HUES48 (cell line): Measurements from ENCODE around the gene USP34.
"Not testable (repeated sequence)": the region's sequence is repeated elsewhere in the genome, so short reads cannot be mapped to it uniquely, and the experiment has no call there.

Source experiments
- H3K27ac ChIP-seq: one replicate; pipeline ENCODE4 v1.7.0; 2013; ENCODE audit warnings: low read depth, low read length, inconsistent platforms
- H3K27me3 ChIP-seq: 2 replicates; pipeline ENCODE4 v1.6.1; 2013; ENCODE audit warnings: mild to moderate bottlenecking, low read length; ENCODE audit not compliant: control insufficient read depth, insufficient read depth
- H3K36me3 ChIP-seq: 2 replicates; pipeline ENCODE4 v1.6.1; 2013; ENCODE audit warnings: low read length; ENCODE audit not compliant: control insufficient read depth, insufficient read depth
- H3K4me1 ChIP-seq: 2 replicates; pipeline ENCODE4 v1.6.1; 2013; ENCODE audit warnings: mild to moderate bottlenecking, low read length; ENCODE audit not compliant: control insufficient read depth, insufficient read depth
- H3K4me3 ChIP-seq: 2 replicates; pipeline ENCODE4 v1.5.1; 2013; ENCODE audit warnings: mild to moderate bottlenecking, low read depth, low read length
- H3K9ac ChIP-seq: 2 replicates; pipeline ENCODE4 v1.6.1; 2013; ENCODE audit warnings: mild to moderate bottlenecking, low read depth, low read length, moderate library complexity
- H3K9me3 ChIP-seq: 2 replicates; pipeline ENCODE4 v1.6.1; 2013; ENCODE audit warnings: low read length; ENCODE audit not compliant: control insufficient read depth, insufficient read depth

Gene USP34

DNA sequence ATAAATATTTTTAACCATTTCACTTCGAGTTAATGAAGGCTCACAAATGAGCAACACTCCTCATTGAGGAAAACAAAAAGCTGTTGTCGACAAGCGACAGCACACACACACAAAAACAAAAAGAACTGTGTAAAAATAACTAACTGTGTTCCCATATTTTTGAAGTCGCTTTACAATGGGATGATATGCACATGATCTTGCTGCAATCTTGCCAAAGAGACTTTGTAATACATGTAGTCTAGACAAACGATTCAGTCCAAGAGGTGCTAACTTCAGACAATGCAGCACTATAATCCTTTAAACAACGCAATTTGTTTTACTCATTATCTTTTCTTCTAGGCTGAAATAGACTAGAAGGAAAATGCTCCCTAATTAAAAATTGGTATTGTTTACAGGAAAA lies 7.2 kb upstream of the USP34 start:
- Histone ChIP-seq H3K27ac (no peak overlapping the region), H3K4me1 (no peaks in the 10 kb centered on the region), H3K27me3 (no peaks in the 10 kb centered on the region), H3K9me3 (no peaks in the 10 kb centered on the region), H3K4me3 (no peak overlapping the region), H3K9ac (no peak overlapping the region), H3K36me3 (peaks cover 66% of the 10 kb centered on the region)

- peaks cover 56% of the 10 kb centered on the region for H3K36me3 ChIP-seq
- H3K4me1 ChIP-seq, result not testable (repeated sequence)
These were observed 6.2 kb upstream of the USP34 start for GRCh38 chr2:61476929-61477589.

GRCh38 chr2:61471905-61472805 lies 1.3 kb upstream of the USP34 start:
- Histone ChIP-seq H3K4me1 (peaks cover 6% of the 10 kb centered on the region; the same call in 1 of the 2 replicates), H3K27me3 (no peaks in the 10 kb centered on the region), H3K27ac (peak overlapping the region; percentile 99), H3K9ac (peak overlapping the region; percentile 93), H3K36me3 (peaks cover 17% of the 10 kb centered on the region), H3K9me3 (no peaks in the 10 kb centered on the region), H3K4me3 (peak overlapping the region; percentile 89)

More at GRCh38 chr2:61476929-61477589, 6.2 kb upstream of the USP34 start:
- H3K27me3 ChIP-seq, H3K27ac ChIP-seq, H3K4me3 ChIP-seq, H3K9me3 ChIP-seq, H3K9ac ChIP-seq: not testable (repeated sequence)

- peaks cover 6% of the 10 kb centered on the region; the same call in 1 of the 2 replicates for H3K4me1 ChIP-seq
- no peaks in the 10 kb centered on the region for H3K27me3 ChIP-seq
- peak overlapping the region; percentile 71 for H3K4me3 ChIP-seq
- no peaks in the 10 kb centered on the region for H3K9me3 ChIP-seq
- H3K36me3 ChIP-seq, result peaks cover 15% of the 10 kb centered on the region
- peak overlapping the region; percentile 76 for H3K9ac ChIP-seq
- peak overlapping the region; percentile 99 for H3K27ac ChIP-seq
These were observed 550 bp downstream of the USP34 start for GRCh38 chr2:61470122-61470951.

- Histone ChIP-seq H3K9me3 (no peaks in the 10 kb centered on the region), H3K27me3 (no peaks in the 10 kb centered on the region), H3K27ac (peak overlapping the region; percentile 99), H3K9ac (peak overlapping the region; percentile 76), H3K4me1 (peaks cover 8% of the 10 kb centered on the region; the same call in 1 of the 2 replicates), H3K36me3 (peaks cover 15% of the 10 kb centered on the region), H3K4me3 (peak overlapping the region; percentile 71)
These were observed 1.3 kb downstream of the USP34 start for GRCh38 chr2:61469424-61470121.

DNA sequence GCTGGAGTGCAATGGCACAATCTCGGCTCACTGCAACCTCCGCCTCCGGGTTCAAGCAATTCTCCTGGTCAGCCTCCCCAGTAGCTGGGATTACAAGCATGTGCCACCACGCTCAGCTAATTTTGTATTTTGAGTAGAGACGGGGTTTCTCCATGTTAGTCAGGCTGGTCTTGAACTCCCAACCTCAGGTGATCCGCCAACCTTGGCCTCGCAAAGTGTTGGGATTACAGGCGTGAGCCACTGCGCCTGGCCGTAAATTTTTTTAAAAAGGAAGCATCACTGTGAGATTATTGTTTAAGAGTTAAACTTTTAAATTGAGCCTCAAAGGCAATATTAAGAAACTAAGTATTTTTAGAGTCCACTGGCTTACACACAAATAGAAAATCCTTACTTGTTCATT lies 2.7 kb downstream of the USP34 start:
- not testable (repeated sequence) for H3K4me3 ChIP-seq, H3K9ac ChIP-seq, H3K27me3 ChIP-seq, H3K9me3 ChIP-seq, H3K27ac ChIP-seq
- H3K36me3 ChIP-seq, result peaks cover 10% of the 10 kb centered on the region
- H3K4me1 ChIP-seq, result peaks cover 11% of the 10 kb centered on the region; the same call in 1 of the 2 replicates

DNA sequence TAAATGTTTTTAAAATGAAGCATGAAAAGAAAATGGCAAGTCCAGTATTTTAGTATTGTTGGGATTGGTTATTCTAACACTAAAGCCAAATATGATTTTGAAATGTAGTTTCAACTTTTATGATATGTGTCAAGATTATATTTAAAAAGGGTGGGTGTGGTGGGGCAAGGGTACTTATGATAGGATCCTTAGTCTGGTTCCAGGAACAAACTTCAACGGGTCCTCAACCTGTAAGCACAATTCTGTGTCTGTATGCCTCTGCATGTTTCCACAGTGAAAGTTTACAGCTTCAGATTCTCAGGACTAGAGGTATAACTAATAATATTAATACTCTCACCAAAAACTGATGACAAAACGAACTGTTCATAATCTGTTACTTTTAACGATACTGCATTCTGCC lies 5.8 kb downstream of the USP34 start:
- H3K9me3 ChIP-seq, result no peaks in the 10 kb centered on the region
- H3K27ac ChIP-seq, result no peak overlapping the region
- no peak overlapping the region for H3K9ac ChIP-seq
- 0 out of 2 replicates have a peak, but pooled peaks cover 6% of the 10 kb centered on the region for H3K4me1 ChIP-seq
- H3K27me3 ChIP-seq, result no peaks in the 10 kb centered on the region
- no peak overlapping the region for H3K4me3 ChIP-seq
- H3K36me3 ChIP-seq, result peaks cover 10% of the 10 kb centered on the region

DNA sequence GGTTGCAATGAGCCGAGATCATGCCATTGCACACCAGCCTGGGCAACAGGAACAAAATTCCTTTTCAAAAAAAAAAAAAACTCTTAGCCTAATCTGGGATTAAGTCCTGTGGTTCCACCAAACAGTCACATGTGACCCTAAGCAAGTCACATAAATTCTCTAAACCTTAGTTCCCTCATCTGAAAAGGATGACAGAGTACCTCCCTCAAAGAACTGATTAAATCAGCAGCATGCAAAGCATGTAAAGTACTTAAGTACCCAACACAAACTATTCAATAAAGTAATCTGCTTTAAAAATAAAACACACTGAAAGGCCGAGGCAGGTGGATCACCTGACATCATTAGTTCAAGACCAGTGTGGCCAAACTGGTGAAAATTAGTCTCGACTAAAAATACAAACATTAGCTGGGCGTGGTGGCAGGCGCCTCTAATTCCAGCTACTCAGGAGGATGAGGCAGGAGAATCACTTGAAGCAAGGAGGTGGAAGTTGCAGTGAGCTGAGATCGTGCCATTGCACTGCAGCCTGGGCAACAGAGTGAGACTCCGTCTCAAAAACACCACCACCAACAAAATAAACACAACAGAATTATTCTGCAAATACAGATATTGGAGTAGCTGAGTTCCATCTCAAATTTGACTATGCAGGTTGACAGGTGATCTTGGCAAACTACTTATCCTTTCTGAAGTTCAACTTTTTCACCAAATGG lies 7.0 kb downstream of the USP34 start:
- Histone ChIP-seq H3K9ac (no peak overlapping the region), H3K27ac (no peak overlapping the region), H3K4me1 (0 out of 2 replicates have a peak, but pooled peaks cover 6% of the 10 kb centered on the region), H3K4me3 (no peak overlapping the region), H3K27me3 (no peaks in the 10 kb centered on the region), H3K36me3 (peaks cover 10% of the 10 kb centered on the region), H3K9me3 (no peaks in the 10 kb centered on the region)

GRCh38 chr2:61461404-61461803 lies 9.5 kb downstream of the USP34 start:
- 0 out of 2 replicates have a peak, but pooled peaks cover 6% of the 10 kb centered on the region for H3K4me1 ChIP-seq
- H3K36me3 ChIP-seq, result no peaks in the 10 kb centered on the region
- no peak overlapping the region for H3K9ac ChIP-seq
- H3K27ac ChIP-seq, result no peak overlapping the region
- H3K4me3 ChIP-seq, result no peak overlapping the region
- H3K27me3 ChIP-seq, result no peaks in the 10 kb centered on the region
- H3K9me3 ChIP-seq, result no peaks in the 10 kb centered on the region

GRCh38 chr2:61460163-61460562 lies 10.7 kb downstream of the USP34 start:
- no peaks in the 10 kb centered on the region for H3K9me3 ChIP-seq
- no peak overlapping the region for H3K27ac ChIP-seq
- no peaks in the 10 kb centered on the region for H3K36me3 ChIP-seq
- H3K4me1 ChIP-seq, result 0 out of 2 replicates have a peak, but pooled peaks cover 6% of the 10 kb centered on the region
- H3K27me3 ChIP-seq, result no peaks in the 10 kb centered on the region
- no peak overlapping the region for H3K4me3 ChIP-seq
- no peak overlapping the region for H3K9ac ChIP-seq
